ENCODE data around the gene CDC25B.
"Not testable (repeated sequence)": the region's sequence is repeated elsewhere in the genome, so short reads cannot be mapped to it uniquely, and the experiment has no call there.

CDC25B gene

GRCh38 chr20:3784863-3785239 lies 11.3 kb upstream of the CDC25B start:
- peaks cover 11% of the 10 kb centered on the region for H3K4me1 ChIP-seq (ENCODE audit: control insufficient read depth, insufficient read depth, low read length, poor library complexity, severe bottlenecking)
- no peak for DNase-seq
- no peak overlapping the region for H3K27ac ChIP-seq (ENCODE audit: insufficient read depth, low read length, poor library complexity, severe bottlenecking)
- H3K27me3 ChIP-seq (replicated peaks; ENCODE audit: control insufficient read depth, insufficient read depth, low read length, poor library complexity, severe bottlenecking), result no peaks in the 10 kb centered on the region
- H3K9me3 ChIP-seq (ENCODE audit: control insufficient read depth, low read length), result no peaks in the 10 kb centered on the region
- H3K4me3 ChIP-seq (ENCODE audit: insufficient read depth, low read depth, low read length, poor library complexity, severe bottlenecking), result no peak overlapping the region
- no peaks in the 10 kb centered on the region for H3K36me3 ChIP-seq (ENCODE audit: control insufficient read depth, insufficient read depth, low read length)

GRCh38 chr20:3785240-3786125 lies 10.6 kb upstream of the CDC25B start:
- Histone ChIP-seq H3K4me3 (ENCODE audit: insufficient read depth, low read depth, low read length, poor library complexity, severe bottlenecking) (no peak overlapping the region), H3K27me3 (replicated peaks; ENCODE audit: control insufficient read depth, insufficient read depth, low read length, poor library complexity, severe bottlenecking) (no peaks in the 10 kb centered on the region), H3K36me3 (ENCODE audit: control insufficient read depth, insufficient read depth, low read length) (no peaks in the 10 kb centered on the region), H3K4me1 (ENCODE audit: control insufficient read depth, insufficient read depth, low read length, poor library complexity, severe bottlenecking) (peaks cover 11% of the 10 kb centered on the region), H3K27ac (ENCODE audit: insufficient read depth, low read length, poor library complexity, severe bottlenecking) (peak overlapping the region; percentile 58), H3K9me3 (ENCODE audit: control insufficient read depth, low read length) (no peaks in the 10 kb centered on the region)
- DNase-seq, result no peak

GRCh38 chr20:3786126-3786484 lies 10.0 kb upstream of the CDC25B start:
- H3K4me1 ChIP-seq (ENCODE audit: control insufficient read depth, insufficient read depth, low read length, poor library complexity, severe bottlenecking), result peaks cover 10% of the 10 kb centered on the region
- H3K27ac ChIP-seq (ENCODE audit: insufficient read depth, low read length, poor library complexity, severe bottlenecking), result peak overlapping the region; percentile 58
- no peaks in the 10 kb centered on the region for H3K9me3 ChIP-seq (ENCODE audit: control insufficient read depth, low read length)
- no peaks in the 10 kb centered on the region for H3K27me3 ChIP-seq (replicated peaks; ENCODE audit: control insufficient read depth, insufficient read depth, low read length, poor library complexity, severe bottlenecking)
- peak overlapping the region; percentile 45 for H3K4me3 ChIP-seq (ENCODE audit: insufficient read depth, low read depth, low read length, poor library complexity, severe bottlenecking)
- peak in 1 of 3 donors; percentile 31 for DNase-seq
- no peaks in the 10 kb centered on the region for H3K36me3 ChIP-seq (ENCODE audit: control insufficient read depth, insufficient read depth, low read length)

- DNase-seq, result peak; percentile 83 to 85 (median 84)
- Histone ChIP-seq H3K27ac (ENCODE audit: insufficient read depth, low read length, poor library complexity, severe bottlenecking) (peak within 1 kb of the TSS; percentile 58), H3K9me3 (ENCODE audit: control insufficient read depth, low read length) (no peaks in the 10 kb centered on the region), H3K27me3 (replicated peaks; ENCODE audit: control insufficient read depth, insufficient read depth, low read length, poor library complexity, severe bottlenecking) (no peaks in the 10 kb centered on the region), H3K4me3 (ENCODE audit: insufficient read depth, low read depth, low read length, poor library complexity, severe bottlenecking) (peak within 1 kb of the TSS; percentile 45), H3K4me1 (ENCODE audit: control insufficient read depth, insufficient read depth, low read length, poor library complexity, severe bottlenecking) (peaks cover 8% of the 10 kb centered on the region), H3K36me3 (ENCODE audit: control insufficient read depth, insufficient read depth, low read length) (no peaks in the 10 kb centered on the region)
Observed at GRCh38 chr20:3786665-3787323, 9.3 kb upstream of the CDC25B start, which contains the start of gene CENPB. TSS of gene CENPB (minus strand) at chr20:3786740. CDS start at chr20:3786483, 257 bp downstream.

GRCh38 chr20:3787324-3788014 lies 8.6 kb upstream of the CDC25B start:
- H3K4me3 ChIP-seq (ENCODE audit: insufficient read depth, low read depth, low read length, poor library complexity, severe bottlenecking), result no peak overlapping the region
- DNase-seq, result no peak
- H3K4me1 ChIP-seq (ENCODE audit: control insufficient read depth, insufficient read depth, low read length, poor library complexity, severe bottlenecking), result peaks cover 8% of the 10 kb centered on the region
- H3K36me3 ChIP-seq (ENCODE audit: control insufficient read depth, insufficient read depth, low read length), result no peaks in the 10 kb centered on the region
- H3K9me3 ChIP-seq (ENCODE audit: control insufficient read depth, low read length), result no peaks in the 10 kb centered on the region
- H3K27ac ChIP-seq (ENCODE audit: insufficient read depth, low read length, poor library complexity, severe bottlenecking), result peak overlapping the region; percentile 53
- no peaks in the 10 kb centered on the region for H3K27me3 ChIP-seq (replicated peaks; ENCODE audit: control insufficient read depth, insufficient read depth, low read length, poor library complexity, severe bottlenecking)

- peaks cover 8% of the 10 kb centered on the region for H3K4me1 ChIP-seq (ENCODE audit: control insufficient read depth, insufficient read depth, low read length, poor library complexity, severe bottlenecking)
- DNase-seq, result no peak
- H3K9me3 ChIP-seq (ENCODE audit: control insufficient read depth, low read length), result no peaks in the 10 kb centered on the region
- H3K27me3 ChIP-seq (replicated peaks; ENCODE audit: control insufficient read depth, insufficient read depth, low read length, poor library complexity, severe bottlenecking), result no peaks in the 10 kb centered on the region
- H3K36me3 ChIP-seq (ENCODE audit: control insufficient read depth, insufficient read depth, low read length), result no peaks in the 10 kb centered on the region
- H3K27ac ChIP-seq (ENCODE audit: insufficient read depth, low read length, poor library complexity, severe bottlenecking), result no peak overlapping the region
- no peak overlapping the region for H3K4me3 ChIP-seq (ENCODE audit: insufficient read depth, low read depth, low read length, poor library complexity, severe bottlenecking)
Observed at GRCh38 chr20:3788685-3789155, 7.4 kb upstream of the CDC25B start.

GRCh38 chr20:3789201-3789600 lies 6.9 kb upstream of the CDC25B start:
- not testable (repeated sequence) for H3K9me3 ChIP-seq (ENCODE audit: control insufficient read depth, low read length); DNase-seq; H3K4me1 ChIP-seq (ENCODE audit: control insufficient read depth, insufficient read depth, low read length, poor library complexity, severe bottlenecking); H3K4me3 ChIP-seq (ENCODE audit: insufficient read depth, low read depth, low read length, poor library complexity, severe bottlenecking); H3K27me3 ChIP-seq (replicated peaks; ENCODE audit: control insufficient read depth, insufficient read depth, low read length, poor library complexity, severe bottlenecking); H3K27ac ChIP-seq (ENCODE audit: insufficient read depth, low read length, poor library complexity, severe bottlenecking); H3K36me3 ChIP-seq (ENCODE audit: control insufficient read depth, insufficient read depth, low read length)

- peaks cover 26% of the 10 kb centered on the region for H3K4me1 ChIP-seq (ENCODE audit: control insufficient read depth, insufficient read depth, low read length, poor library complexity, severe bottlenecking)
- H3K27me3 ChIP-seq (replicated peaks; ENCODE audit: control insufficient read depth, insufficient read depth, low read length, poor library complexity, severe bottlenecking); H3K27ac ChIP-seq (ENCODE audit: insufficient read depth, low read length, poor library complexity, severe bottlenecking); DNase-seq; H3K36me3 ChIP-seq (ENCODE audit: control insufficient read depth, insufficient read depth, low read length); H3K4me3 ChIP-seq (ENCODE audit: insufficient read depth, low read depth, low read length, poor library complexity, severe bottlenecking); H3K9me3 ChIP-seq (ENCODE audit: control insufficient read depth, low read length): not testable (repeated sequence)
Observed at GRCh38 chr20:3794168-3794567, 1.9 kb upstream of the CDC25B start.

- DNase-seq, result no peak
- Histone ChIP-seq H3K4me1 (ENCODE audit: control insufficient read depth, insufficient read depth, low read length, poor library complexity, severe bottlenecking) (peaks cover 33% of the 10 kb centered on the region), H3K27ac (ENCODE audit: insufficient read depth, low read length, poor library complexity, severe bottlenecking) (peak overlapping the region; percentile 84), H3K36me3 (ENCODE audit: control insufficient read depth, insufficient read depth, low read length) (no peaks in the 10 kb centered on the region), H3K4me3 (ENCODE audit: insufficient read depth, low read depth, low read length, poor library complexity, severe bottlenecking) (no peak overlapping the region), H3K27me3 (replicated peaks; ENCODE audit: control insufficient read depth, insufficient read depth, low read length, poor library complexity, severe bottlenecking) (no peaks in the 10 kb centered on the region), H3K9me3 (ENCODE audit: control insufficient read depth, low read length) (no peaks in the 10 kb centered on the region)
Observed at GRCh38 chr20:3794701-3795420, 1.2 kb upstream of the CDC25B start.
